ENCODE results near the gene GNAZ. TPM values are rescaled to one million over a fixed set of nuclear protein-coding genes. Genes with fewer than 3 reads are reported as not detected.

The GNAZ gene
- total RNA-seq, 2 experiments from 2014 or later = 1.1 to 1.8 TPM

DNA sequence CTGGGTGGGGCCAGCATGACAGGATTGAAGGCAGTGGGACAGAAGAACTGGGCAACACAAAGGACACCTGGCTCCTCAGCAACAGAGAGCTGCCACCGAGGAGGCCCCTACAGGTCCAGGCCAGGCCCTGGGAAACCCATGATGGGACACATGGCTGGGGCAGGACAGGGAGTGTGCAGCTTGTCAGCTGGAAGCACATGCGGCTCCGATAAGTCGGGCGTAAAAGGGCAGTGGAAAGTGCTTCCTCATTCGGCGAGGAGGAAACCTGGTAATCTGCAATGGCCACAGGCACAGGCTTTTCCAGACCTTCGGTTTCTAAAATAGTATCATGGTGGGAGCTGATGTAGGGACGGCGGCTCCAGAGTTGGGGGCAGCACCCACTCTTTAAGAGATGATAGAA, 16.5 kb downstream of the GNAZ start:
- DNase-seq = no peak
- no peaks in the 10 kb centered on the region for H3K4me1 Mint-ChIP-seq (ENCODE audit: low read depth)
- intact Hi-C loops (cut with micrococcal nuclease) = no loop called here
- CTCF ChIA-PET = interaction anchor here (0.6 kb wide), 1 partner anchor 91 kb away, joined by 4 read pairs; no protein-coding TSS in a partner anchor
- peaks cover 2% of the 10 kb centered on the region for H3K27me3 Mint-ChIP-seq (ENCODE audit: low read depth)
- no peaks in the 10 kb centered on the region for H3K36me3 Mint-ChIP-seq (ENCODE audit: low read depth)
- H3K4me3 Mint-ChIP-seq = no peak overlapping the region
- no peak overlapping the region for H3K27ac Mint-ChIP-seq
- no peaks in the 10 kb centered on the region for H3K9me3 Mint-ChIP-seq

DNA sequence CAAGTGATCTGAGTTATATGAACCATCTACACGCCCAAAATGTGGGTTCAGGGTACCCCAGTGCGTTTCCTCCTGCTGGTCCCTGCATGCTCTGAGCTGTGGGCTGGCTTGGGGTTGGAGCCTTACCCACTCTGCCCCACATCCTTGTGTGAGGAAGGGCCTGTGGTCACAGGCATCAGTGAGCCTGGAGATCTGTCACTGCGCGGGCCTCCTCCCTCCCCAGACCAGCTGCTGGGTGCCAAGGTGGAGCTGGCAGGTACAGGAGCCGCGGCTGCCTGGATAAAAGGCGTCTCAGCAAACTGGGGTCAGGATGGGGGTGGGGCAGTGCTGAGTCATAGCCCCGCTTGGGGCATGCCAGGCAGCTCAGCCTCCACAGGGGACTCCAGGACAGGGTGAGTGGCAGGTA, 17.9 kb downstream of the GNAZ start:
- CTCF ChIA-PET = no interaction called here
- no peak overlapping the region for H3K27ac Mint-ChIP-seq
- H3K4me1 Mint-ChIP-seq (ENCODE audit: low read depth) = no peaks in the 10 kb centered on the region
- intact Hi-C loops (cut with micrococcal nuclease) = no loop called here
- peak; percentile 31 for DNase-seq
- no peaks in the 10 kb centered on the region for H3K9me3 Mint-ChIP-seq
- H3K36me3 Mint-ChIP-seq (ENCODE audit: low read depth) = no peaks in the 10 kb centered on the region
- H3K4me3 Mint-ChIP-seq = no peak overlapping the region
- peaks cover 2% of the 10 kb centered on the region for H3K27me3 Mint-ChIP-seq (ENCODE audit: low read depth)

DNA sequence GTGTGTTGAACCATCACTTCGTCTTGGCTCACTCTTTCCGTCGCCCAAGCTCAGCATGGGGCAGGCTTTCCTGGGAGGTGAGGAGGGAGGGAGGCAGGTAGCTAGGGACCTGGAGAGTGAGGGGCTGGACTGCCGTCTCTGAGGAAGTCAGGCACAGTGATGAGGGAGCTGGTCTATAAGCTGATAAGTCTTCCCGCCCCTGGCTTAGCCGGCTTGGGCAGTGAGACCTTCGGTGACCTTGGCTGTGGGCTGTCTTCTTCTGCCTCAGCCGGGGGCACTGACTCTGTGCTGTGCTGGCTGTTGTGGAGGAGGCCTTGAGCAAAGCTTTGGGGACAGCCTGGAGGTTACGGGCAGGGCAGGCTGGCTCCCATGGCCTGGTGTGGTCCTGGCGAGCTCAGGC, 18.7 kb downstream of the GNAZ start:
- Mint-ChIP-seq H3K9me3 (no peaks in the 10 kb centered on the region), H3K4me3 (no peak overlapping the region), H3K27ac (no peak overlapping the region), H3K27me3 (ENCODE audit: low read depth) (peaks cover 2% of the 10 kb centered on the region), H3K4me1 (ENCODE audit: low read depth) (no peaks in the 10 kb centered on the region), H3K36me3 (ENCODE audit: low read depth) (no peaks in the 10 kb centered on the region)
- intact Hi-C loops (cut with micrococcal nuclease) = no loop called here
- CTCF ChIA-PET = no interaction called here
- no peak for DNase-seq

DNA sequence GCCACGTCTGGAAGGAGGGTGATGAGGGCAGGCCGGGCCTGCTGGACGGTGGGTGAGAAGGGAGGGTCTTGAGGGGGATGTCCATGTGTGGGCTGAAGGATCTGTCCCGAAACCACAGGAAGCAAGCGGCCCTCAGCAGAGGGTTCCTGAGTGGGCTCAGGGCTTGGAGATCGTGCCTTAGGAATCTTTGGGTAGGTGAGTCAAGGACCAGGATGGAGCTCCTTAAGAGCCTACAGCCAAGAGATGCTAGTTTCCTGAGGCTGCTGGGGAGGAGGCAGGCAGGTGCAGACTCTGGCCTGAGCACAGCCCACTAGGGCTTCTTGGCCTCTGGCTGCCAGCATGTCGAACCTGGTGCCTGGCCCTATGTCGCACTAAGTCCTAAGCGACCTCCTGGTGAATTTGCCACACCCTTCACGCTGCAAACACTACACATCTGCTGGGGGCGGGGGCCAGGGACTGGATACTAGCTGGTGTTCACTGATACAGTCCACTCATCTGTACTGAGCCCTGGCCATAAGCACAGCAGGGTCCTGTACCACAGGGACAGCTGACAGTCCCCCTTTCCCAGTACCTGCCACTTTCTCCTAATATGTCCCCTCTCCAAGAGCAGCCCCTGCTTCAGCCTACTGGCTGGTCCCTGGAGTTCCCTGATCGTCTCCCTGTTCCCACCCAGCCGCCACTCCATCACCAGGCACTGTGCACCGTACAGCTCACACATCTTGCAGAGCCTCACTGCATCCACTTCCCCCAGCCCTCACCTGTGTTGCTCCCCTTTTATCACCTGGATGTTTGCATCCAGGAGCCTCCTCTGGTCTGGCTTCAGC, 19.5 kb downstream of the GNAZ start:
- Mint-ChIP-seq H3K4me3 (no peak overlapping the region), H3K9me3 (no peaks in the 10 kb centered on the region), H3K27me3 (ENCODE audit: low read depth) (peaks cover 2% of the 10 kb centered on the region), H3K4me1 (ENCODE audit: low read depth) (no peaks in the 10 kb centered on the region), H3K27ac (no peak overlapping the region), H3K36me3 (ENCODE audit: low read depth) (no peaks in the 10 kb centered on the region)
- intact Hi-C loops (cut with micrococcal nuclease) = no loop called here
- CTCF ChIA-PET = no interaction called here
- no peak for DNase-seq

DNA sequence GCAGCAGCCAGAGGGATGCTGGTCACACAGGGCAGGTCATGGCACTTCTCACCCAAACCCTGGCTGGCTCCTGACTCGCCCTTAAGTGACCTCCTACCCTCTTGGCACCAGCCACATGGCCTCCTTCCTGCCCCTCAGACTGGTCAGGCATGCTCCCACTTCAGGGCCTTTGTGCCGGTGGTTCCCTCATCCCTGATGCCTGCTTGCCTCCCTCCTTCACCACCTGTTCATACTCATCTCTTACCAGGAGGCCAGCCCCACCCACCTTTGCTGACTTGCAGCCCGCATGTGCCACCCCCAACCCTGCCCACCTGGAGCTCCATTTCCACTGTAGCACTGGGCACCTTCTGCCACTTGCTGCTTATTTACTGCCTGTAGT, 20.1 kb downstream of the GNAZ start:
- no peaks in the 10 kb centered on the region for H3K36me3 Mint-ChIP-seq (ENCODE audit: low read depth)
- DNase-seq = no peak
- H3K27ac Mint-ChIP-seq = no peak overlapping the region
- no peak overlapping the region for H3K4me3 Mint-ChIP-seq
- intact Hi-C loops (cut with micrococcal nuclease) = no loop called here
- H3K9me3 Mint-ChIP-seq = no peaks in the 10 kb centered on the region
- CTCF ChIA-PET = no interaction called here
- no peaks in the 10 kb centered on the region for H3K4me1 Mint-ChIP-seq (ENCODE audit: low read depth)
- H3K27me3 Mint-ChIP-seq (ENCODE audit: low read depth) = peaks cover 2% of the 10 kb centered on the region

DNA sequence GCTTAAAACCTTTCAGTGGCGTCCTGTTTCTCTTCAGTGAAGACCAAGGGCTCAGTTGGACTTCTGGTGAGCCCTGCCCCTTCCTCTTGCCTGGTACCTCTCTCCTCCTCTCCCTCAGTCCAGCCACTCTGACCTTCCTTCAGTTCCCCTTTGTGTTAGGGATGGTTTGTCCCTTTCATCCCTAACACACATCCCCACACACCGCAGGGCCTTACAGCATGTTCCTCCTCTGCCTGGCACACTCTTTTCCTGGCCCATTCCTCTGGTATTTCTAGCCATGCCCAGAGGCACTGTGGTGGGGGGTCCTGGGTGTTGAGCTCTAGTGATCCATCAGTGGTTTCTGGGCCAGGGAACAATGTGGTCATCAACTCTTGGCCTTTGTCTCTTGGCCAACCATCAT, 21.4 kb downstream of the GNAZ start:
- Mint-ChIP-seq H3K27me3 (ENCODE audit: low read depth) (peaks cover 1% of the 10 kb centered on the region), H3K36me3 (ENCODE audit: low read depth) (no peaks in the 10 kb centered on the region), H3K4me1 (ENCODE audit: low read depth) (no peaks in the 10 kb centered on the region), H3K9me3 (no peaks in the 10 kb centered on the region), H3K4me3 (no peak overlapping the region), H3K27ac (no peak overlapping the region)
- CTCF ChIA-PET = no interaction called here
- intact Hi-C loops (cut with micrococcal nuclease) = no loop called here
- DNase-seq = no peak

DNA sequence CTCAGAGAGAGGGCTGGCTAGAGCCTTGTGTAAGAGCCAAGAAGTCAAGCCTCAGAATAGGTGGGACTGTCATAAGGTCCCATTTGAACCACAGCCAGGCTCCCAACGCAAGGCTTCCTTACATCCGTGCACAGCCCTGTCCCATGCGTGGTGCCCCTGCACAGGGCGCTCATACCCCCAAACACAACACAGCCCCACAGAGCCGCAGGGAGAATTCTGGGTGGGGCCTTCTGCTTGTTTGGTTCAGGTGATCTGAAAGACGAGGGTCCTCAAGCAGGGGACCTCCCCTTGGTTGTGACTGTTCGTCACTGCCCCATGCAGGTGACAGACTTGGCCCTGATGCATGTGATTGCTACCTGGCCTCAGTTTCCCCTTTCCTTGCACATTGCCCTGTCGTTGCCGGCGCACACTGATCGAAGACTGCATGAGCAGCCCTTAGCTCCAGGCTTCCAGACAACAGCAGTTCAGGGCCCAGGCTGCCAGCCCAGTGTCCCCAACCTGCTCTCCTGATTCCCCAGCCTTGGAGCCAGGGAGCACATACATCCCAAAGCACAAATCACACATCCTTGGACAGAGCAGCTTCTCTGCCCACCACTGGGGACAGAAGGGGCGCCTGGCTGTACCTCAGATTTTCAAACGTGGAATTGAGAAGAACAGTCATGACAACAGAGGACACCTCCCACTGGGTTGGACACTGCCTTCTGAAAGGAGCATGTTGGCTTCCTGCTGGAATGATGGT, 22.1 kb downstream of the GNAZ start:
- no peaks in the 10 kb centered on the region for H3K4me1 Mint-ChIP-seq (ENCODE audit: low read depth)
- intact Hi-C loops (cut with micrococcal nuclease) = no loop called here
- CTCF ChIA-PET = no interaction called here
- H3K27ac Mint-ChIP-seq = no peak overlapping the region
- H3K27me3 Mint-ChIP-seq (ENCODE audit: low read depth) = no peaks in the 10 kb centered on the region
- H3K36me3 Mint-ChIP-seq (ENCODE audit: low read depth) = no peaks in the 10 kb centered on the region
- no peak for DNase-seq
- H3K9me3 Mint-ChIP-seq = no peaks in the 10 kb centered on the region
- no peak overlapping the region for H3K4me3 Mint-ChIP-seq

DNA sequence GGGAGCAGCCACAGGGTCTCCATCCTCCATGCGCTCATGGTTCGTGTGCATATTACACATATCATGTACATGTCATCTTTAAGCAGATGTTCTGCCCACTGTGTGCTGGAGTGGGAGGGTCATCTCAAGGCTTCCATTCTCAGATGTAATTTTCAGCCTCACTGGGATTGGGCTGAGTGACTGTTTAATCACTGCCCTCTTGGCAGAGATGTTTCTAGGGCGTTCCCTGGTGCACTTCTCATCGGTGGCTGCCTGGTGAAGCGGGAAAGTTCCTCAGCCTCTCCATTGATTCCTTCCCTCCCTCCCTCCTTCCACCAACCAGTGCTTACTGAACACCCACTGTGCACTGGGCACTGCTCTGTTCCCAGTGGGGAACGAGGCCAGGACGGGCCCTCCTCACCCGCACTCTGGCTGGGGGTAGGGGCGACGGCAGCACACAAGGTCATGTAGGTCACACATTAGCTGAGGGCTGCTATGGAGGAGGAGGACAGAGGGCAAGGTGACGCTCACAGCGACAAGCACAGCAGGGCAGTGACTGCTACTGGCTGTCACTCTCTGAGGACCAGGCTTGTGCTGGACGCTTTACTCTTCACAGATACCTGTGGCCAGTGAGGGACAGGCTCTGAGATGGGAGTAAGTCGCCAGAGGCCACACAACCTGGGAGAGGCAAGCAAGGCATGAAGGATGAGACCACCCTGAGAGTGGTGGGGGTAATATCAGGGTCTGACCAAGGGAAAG, 22.9 kb downstream of the GNAZ start:
- CTCF ChIA-PET = no interaction called here

DNA sequence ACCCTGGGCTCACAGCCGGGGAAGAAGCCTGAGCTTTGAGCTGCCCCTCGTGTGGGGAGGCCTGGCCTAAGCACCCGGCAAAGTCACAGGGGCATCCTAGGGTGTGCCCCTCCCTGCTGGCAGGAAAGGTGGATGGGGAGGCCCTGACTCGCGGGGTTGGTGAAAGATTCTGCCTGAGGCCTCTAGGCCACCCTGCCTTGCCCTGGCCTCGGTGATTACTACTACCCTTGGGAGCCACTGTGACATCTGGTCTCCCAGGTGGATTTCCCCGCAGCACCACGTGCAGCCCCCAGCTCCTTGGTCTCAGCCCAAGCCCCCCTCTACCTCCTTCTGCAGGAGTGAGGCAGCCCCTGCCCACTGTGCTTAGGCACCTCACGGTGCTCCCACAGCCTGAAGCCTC, 23.9 kb downstream of the GNAZ start:
- CTCF ChIA-PET = no interaction called here
- H3K4me1 Mint-ChIP-seq (ENCODE audit: low read depth) = no peaks in the 10 kb centered on the region
- DNase-seq = no peak
- intact Hi-C loops (cut with micrococcal nuclease) = no loop called here
- H3K9me3 Mint-ChIP-seq = no peaks in the 10 kb centered on the region
- no peak overlapping the region for H3K27ac Mint-ChIP-seq
- H3K27me3 Mint-ChIP-seq (ENCODE audit: low read depth) = no peaks in the 10 kb centered on the region
- no peaks in the 10 kb centered on the region for H3K36me3 Mint-ChIP-seq (ENCODE audit: low read depth)
- no peak overlapping the region for H3K4me3 Mint-ChIP-seq

More for the DNA sequence above, 22.9 kb downstream of the GNAZ start:
- no peak for DNase-seq
- H3K4me1 Mint-ChIP-seq (ENCODE audit: low read depth) = no peaks in the 10 kb centered on the region
- no peak overlapping the region for H3K27ac Mint-ChIP-seq
- H3K9me3 Mint-ChIP-seq = no peaks in the 10 kb centered on the region
- H3K4me3 Mint-ChIP-seq = no peak overlapping the region
- intact Hi-C loops (cut with micrococcal nuclease) = no loop called here
- H3K27me3 Mint-ChIP-seq (ENCODE audit: low read depth) = no peaks in the 10 kb centered on the region
- H3K36me3 Mint-ChIP-seq (ENCODE audit: low read depth) = no peaks in the 10 kb centered on the region

DNA sequence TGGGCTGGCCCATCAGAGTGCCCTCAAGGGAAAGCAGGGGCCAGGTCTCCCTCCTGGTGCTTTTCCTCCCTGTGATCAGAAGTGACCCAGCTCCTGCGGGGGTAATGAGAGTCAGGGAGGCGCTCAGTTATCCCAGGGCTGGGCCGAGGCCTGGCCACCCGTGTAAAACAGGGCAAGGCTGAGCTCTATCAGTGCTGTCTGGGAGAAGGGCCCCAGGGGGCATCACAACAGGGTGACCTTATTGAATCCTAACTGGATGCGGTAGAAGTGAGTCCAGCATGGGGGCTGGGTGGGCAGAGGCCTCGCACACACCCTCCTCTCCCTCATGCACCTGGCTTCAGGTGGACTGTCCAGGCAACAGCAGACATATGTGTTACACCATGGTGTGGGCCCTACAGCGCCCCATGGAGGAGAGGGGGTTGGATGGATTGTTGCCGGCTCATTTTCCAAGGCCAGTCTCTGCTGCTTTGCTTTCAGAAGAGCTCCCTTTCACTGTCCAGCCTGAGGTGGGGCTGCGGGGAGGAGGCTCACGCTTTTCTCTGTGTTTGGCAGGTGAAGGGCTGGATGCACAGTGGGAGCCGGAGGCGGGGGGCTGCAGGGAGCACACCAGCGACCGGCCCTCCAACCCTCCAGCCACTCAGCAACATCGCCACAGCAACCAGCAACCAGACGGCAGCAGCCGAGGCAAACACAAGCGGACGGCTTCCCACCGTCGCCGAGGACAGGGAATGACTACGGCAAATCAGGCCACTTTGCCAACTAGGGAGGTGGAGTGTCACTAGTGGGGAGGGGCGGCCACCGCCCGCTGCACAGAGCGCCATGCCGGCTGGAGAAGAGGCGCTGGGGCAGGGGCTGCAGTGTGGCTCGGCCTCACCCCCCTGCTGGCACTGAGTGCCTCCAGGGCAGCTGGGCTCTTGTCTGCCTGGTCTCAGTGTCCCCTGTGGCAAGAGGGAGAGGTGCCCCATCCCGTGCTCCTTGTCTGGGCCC, 24.7 kb downstream of the GNAZ start:
- intact Hi-C loops (cut with micrococcal nuclease) = no loop called here
- Mint-ChIP-seq H3K9me3 (no peaks in the 10 kb centered on the region), H3K4me1 (ENCODE audit: low read depth) (no peaks in the 10 kb centered on the region), H3K4me3 (no peak overlapping the region), H3K36me3 (ENCODE audit: low read depth) (no peaks in the 10 kb centered on the region), H3K27me3 (ENCODE audit: low read depth) (no peaks in the 10 kb centered on the region), H3K27ac (no peak overlapping the region)
- no peak for DNase-seq
- CTCF ChIA-PET = no interaction called here

DNA sequence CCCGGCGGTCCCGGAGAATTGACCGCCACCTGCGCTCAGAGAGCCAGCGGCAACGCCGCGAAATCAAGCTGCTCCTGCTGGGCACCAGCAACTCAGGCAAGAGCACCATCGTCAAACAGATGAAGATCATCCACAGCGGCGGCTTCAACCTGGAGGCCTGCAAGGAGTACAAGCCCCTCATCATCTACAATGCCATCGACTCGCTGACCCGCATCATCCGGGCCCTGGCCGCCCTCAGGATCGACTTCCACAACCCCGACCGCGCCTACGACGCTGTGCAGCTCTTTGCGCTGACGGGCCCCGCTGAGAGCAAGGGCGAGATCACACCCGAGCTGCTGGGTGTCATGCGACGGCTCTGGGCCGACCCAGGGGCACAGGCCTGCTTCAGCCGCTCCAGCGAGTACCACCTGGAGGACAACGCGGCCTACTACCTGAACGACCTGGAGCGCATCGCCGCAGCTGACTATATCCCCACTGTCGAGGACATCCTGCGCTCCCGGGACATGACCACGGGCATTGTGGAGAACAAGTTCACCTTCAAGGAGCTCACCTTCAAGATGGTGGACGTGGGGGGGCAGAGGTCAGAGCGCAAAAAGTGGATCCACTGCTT, 25.5 kb downstream of the GNAZ start:
- intact Hi-C loops (cut with micrococcal nuclease) = no loop called here
- no peaks in the 10 kb centered on the region for H3K27me3 Mint-ChIP-seq (ENCODE audit: low read depth)
- H3K27ac Mint-ChIP-seq = no peak overlapping the region
- H3K9me3 Mint-ChIP-seq = no peaks in the 10 kb centered on the region
- no peak overlapping the region for H3K4me3 Mint-ChIP-seq
- no peak for DNase-seq
- CTCF ChIA-PET = no interaction called here
- H3K4me1 Mint-ChIP-seq (ENCODE audit: low read depth) = no peaks in the 10 kb centered on the region
- no peaks in the 10 kb centered on the region for H3K36me3 Mint-ChIP-seq (ENCODE audit: low read depth)

Data from activated naive CD4-positive, alpha-beta T cell treated with anti-CD3 and anti-CD28 coated beads for 36 hours (primary cell).